Tibial artery (tissue), 4 donors: ENCODE measurements around the gene TESK2.

ENCODE experiments used
- DNase-seq, 2 donors: peaks; one replicate each; pipeline ENCODE4 v3.0.0-alpha.2; 2019
- H3K27ac ChIP-seq, 2 donors: fragments of 200-600 bp; sonication (generic) in 1 of 2; 1 replicate in 1 of 2; 2 replicates in 1 of 2; pipeline ENCODE4 v1.5.1; 2018 to 2019; ENCODE audit warnings: mild to moderate bottlenecking in 1 of 2
- H3K27me3 ChIP-seq, 2 donors: fragments of 200-600 bp; sonication (generic) in 1 of 2; one replicate each; pipeline versions ENCODE4 v1.5.1 to v1.6.0; 2016 to 2019
- H3K36me3 ChIP-seq, 3 donors: fragments of 200-600 bp; sonication (generic) in 2 of 3; one replicate each; pipeline ENCODE4 v1.5.1; 2016 to 2019; ENCODE audit warnings: mild to moderate bottlenecking in 2 of 3
- H3K4me1 ChIP-seq, 4 donors: fragments of 200-600 bp; sonication (generic) in 2 of 4; 1 replicate in 3 of 4; 2 replicates in 1 of 4; pipeline ENCODE4 v1.5.1; 2016 to 2019
- H3K4me3 ChIP-seq, 2 donors: fragments of 200-600 bp; sonication (generic) in 1 of 2; 1 replicate in 1 of 2; 2 replicates in 1 of 2; pipeline ENCODE4 v1.5.1; 2018 to 2019; ENCODE audit warnings: mild to moderate bottlenecking in 2 of 2
- H3K9me3 ChIP-seq, 3 donors: fragments of 200-600 bp; sonication (generic) in 1 of 3; one replicate each; pipeline ENCODE4 v1.5.1; 2016 to 2019
- intact Hi-C: fragments of 100-400 bp; cut with DNase I; formaldehyde crosslinking; loops from one replicate; pipeline ENCODE4 v1.15.0; 2023; ENCODE audit warnings: low total_unique reads
- TF ChIP-seq, protein P1 (sequence below), 2 experiments: fragments of 200-600 bp in 1 of 2; fragments of 450-650 bp in 1 of 2; IDR thresholded peaks; one replicate each; pipeline ENCODE4 v1.5.1; 2017 to 2019; ENCODE audit warnings: antibody characterized with exemption in 2 of 2, mild to moderate bottlenecking in 1 of 2, moderate library complexity in 1 of 2

The TESK2 gene

DNA sequence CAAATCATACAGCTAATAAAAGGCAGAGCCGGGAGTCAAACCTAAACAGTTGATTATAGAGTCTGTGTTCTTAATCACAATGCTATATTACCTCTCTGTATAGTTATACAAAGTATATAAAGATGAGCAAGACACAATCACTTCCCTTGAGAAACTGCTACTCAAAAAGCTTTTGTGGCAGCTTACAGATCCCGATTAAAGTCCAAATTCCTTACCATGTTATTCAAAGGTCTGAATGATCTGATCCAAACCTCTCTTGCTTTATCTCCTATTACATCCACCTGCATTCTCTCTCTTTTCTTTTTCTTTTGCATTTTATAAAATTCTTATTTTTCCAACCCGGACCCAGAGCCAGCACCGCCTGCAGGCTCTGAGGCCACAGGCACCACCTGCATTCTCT lies 93.7 kb downstream of the TESK2 start:
- Histone ChIP-seq H3K36me3 (no peaks in the 10 kb centered on the region), H3K4me1 (peaks cover 0 to 7% (median 0%) of the 10 kb centered on the region in 4 donors), H3K27me3 (no peaks in the 10 kb centered on the region), H3K4me3 (no peak overlapping the region), H3K9me3 (no peaks in the 10 kb centered on the region), H3K27ac (no peak overlapping the region)
- intact Hi-C loops, result no loop called here
- TF ChIP-seq, protein P1, sequence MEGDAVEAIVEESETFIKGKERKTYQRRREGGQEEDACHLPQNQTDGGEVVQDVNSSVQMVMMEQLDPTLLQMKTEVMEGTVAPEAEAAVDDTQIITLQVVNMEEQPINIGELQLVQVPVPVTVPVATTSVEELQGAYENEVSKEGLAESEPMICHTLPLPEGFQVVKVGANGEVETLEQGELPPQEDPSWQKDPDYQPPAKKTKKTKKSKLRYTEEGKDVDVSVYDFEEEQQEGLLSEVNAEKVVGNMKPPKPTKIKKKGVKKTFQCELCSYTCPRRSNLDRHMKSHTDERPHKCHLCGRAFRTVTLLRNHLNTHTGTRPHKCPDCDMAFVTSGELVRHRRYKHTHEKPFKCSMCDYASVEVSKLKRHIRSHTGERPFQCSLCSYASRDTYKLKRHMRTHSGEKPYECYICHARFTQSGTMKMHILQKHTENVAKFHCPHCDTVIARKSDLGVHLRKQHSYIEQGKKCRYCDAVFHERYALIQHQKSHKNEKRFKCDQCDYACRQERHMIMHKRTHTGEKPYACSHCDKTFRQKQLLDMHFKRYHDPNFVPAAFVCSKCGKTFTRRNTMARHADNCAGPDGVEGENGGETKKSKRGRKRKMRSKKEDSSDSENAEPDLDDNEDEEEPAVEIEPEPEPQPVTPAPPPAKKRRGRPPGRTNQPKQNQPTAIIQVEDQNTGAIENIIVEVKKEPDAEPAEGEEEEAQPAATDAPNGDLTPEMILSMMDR (IDR thresholded peaks at IDR 0.05), result no peak
- no peak for DNase-seq

DNA sequence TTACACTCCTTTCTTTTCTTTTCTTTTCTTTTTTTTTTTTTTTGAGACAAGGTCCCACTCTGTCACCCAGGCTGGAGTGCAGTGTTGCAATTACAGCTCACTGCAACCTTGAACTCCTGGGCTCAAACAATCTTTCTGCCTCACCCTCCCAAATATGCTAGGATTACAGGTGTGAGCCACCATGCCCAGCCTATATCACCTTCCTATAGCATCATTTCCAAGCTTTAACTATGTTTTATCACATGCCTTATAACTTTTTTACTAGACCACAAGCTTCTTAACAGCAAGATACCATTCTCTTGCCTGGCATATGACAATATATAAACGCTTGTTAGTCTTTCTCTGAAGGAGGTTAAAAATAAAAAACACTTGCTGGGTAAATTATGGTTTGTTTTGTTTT lies 95.4 kb downstream of the TESK2 start:
- Histone ChIP-seq H3K4me1 (peaks cover 0 to 7% (median 0%) of the 10 kb centered on the region in 4 donors), H3K9me3 (no peaks in the 10 kb centered on the region), H3K27me3 (no peaks in the 10 kb centered on the region), H3K27ac (no peak overlapping the region), H3K4me3 (no peak overlapping the region), H3K36me3 (no peaks in the 10 kb centered on the region)
- DNase-seq, result no peak
- intact Hi-C loops, result no loop called here
- TF ChIP-seq, protein P1 (IDR thresholded peaks at IDR 0.05), result no peak

GRCh38 chr1:45395051-45395450 lies 95.9 kb downstream of the TESK2 start:
- H3K4me3 ChIP-seq, result no peak overlapping the region
- H3K36me3 ChIP-seq, result no peaks in the 10 kb centered on the region
- H3K9me3 ChIP-seq, result no peaks in the 10 kb centered on the region
- H3K27ac ChIP-seq, result no peak overlapping the region
- peaks cover 0 to 7% (median 0%) of the 10 kb centered on the region in 4 donors for H3K4me1 ChIP-seq
- no peak for DNase-seq
- H3K27me3 ChIP-seq, result no peaks in the 10 kb centered on the region
- intact Hi-C loops, result no loop called here
- TF ChIP-seq, protein P1 (IDR thresholded peaks at IDR 0.05), result no peak

- TF ChIP-seq, protein P1 (IDR thresholded peaks at IDR 0.05), result no peak
- DNase-seq, result no peak
- intact Hi-C loops, result no loop called here
Measured at GRCh38 chr1:45394342-45394741, 96.6 kb downstream of the TESK2 start.

GRCh38 chr1:45393718-45394302 lies 97.2 kb downstream of the TESK2 start:
- Histone ChIP-seq H3K9me3 (no peaks in the 10 kb centered on the region), H3K4me1 (peaks cover 0 to 7% (median 0%) of the 10 kb centered on the region in 4 donors), H3K36me3 (no peaks in the 10 kb centered on the region), H3K4me3 (no peak overlapping the region), H3K27ac (no peak overlapping the region), H3K27me3 (no peaks in the 10 kb centered on the region)
- intact Hi-C loops, result no loop called here
- peak in 1 of 2 donors; percentile 23 for DNase-seq
- TF ChIP-seq, protein P1 (IDR thresholded peaks at IDR 0.05), result no peak

More at GRCh38 chr1:45394342-45394741, 96.6 kb downstream of the TESK2 start:
- Histone ChIP-seq H3K27me3 (no peaks in the 10 kb centered on the region), H3K4me3 (no peak overlapping the region), H3K9me3 (no peaks in the 10 kb centered on the region), H3K27ac (no peak overlapping the region), H3K4me1 (peaks cover 0 to 7% (median 0%) of the 10 kb centered on the region in 4 donors), H3K36me3 (no peaks in the 10 kb centered on the region)

- DNase-seq, result no peak
- TF ChIP-seq, protein P1 (IDR thresholded peaks at IDR 0.05), result no peak
- Histone ChIP-seq H3K27ac (no peak overlapping the region), H3K4me1 (no peaks in the 10 kb centered on the region), H3K9me3 (no peaks in the 10 kb centered on the region), H3K4me3 (no peak overlapping the region), H3K36me3 (no peaks in the 10 kb centered on the region), H3K27me3 (no peaks in the 10 kb centered on the region)
- intact Hi-C loops, result no loop called here
Measured at GRCh38 chr1:45386219-45386618, 104.7 kb downstream of the TESK2 start.
